ENCODE results near the gene LSAMP. TPM values are rescaled to one million over a fixed set of nuclear protein-coding genes. Genes with fewer than 3 reads are reported as not detected.

The LSAMP gene
- total and polyA plus RNA-seq, 2 donors (not counting 3 experiments of a cell fraction or from before 2014, with no cell fraction given), result not detected

DNA sequence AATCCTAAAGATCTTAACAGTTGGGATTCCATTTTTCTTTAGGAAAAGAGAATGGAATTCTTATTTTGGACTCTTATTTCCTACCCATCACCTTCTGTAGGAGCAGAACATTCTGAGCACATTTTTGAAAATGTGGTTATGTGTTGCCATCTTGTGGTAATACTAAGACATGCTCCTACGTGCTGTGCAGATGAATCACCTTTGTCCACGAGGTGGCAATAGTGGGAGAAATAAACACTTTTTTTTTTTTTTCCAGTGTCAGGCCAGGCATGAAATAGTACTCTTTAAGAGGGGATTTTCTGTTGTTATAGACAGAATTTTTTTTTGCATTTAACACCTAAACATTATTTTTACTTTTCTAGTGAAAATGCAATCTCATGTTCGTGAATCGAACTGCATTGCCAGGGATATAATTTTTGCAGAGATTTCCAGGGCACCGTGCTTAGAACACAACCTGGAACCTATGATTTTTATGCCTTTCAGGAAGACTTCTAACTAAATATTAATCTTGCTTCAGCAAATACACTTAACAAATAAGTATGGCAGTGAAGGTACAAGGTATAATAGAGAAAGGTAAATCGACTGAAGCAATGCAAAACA is 625.4 kb downstream of the LSAMP start:
- DNase-seq (ENCODE audit: low read depth, low spot score) (peak; percentile 87), FAIRE-seq (peak; percentile 70)
- H3K9ac ChIP-seq (replicated peaks; ENCODE audit: extremely low read depth, insufficient read depth, low read length), result no peak overlapping the region
- no peak overlapping the region for H3K27ac ChIP-seq (ENCODE audit: insufficient read depth, low read depth, low read length)
- H3K4me3 ChIP-seq (replicated peaks in 1 of 3; ENCODE audit: insufficient read depth in 1 of 3, low read depth in 1 of 3, low read length in 3 of 3), result no peak overlapping the region
- H3K79me2 ChIP-seq (ENCODE audit: control insufficient read depth, insufficient read depth, low read length), result no peaks in the 10 kb centered on the region
- no peaks in the 10 kb centered on the region for H3K4me1 ChIP-seq (ENCODE audit: control insufficient read depth, extremely low read depth, insufficient read depth, low read length)
- CTCF ChIA-PET, result no interaction called here
- no peaks in the 10 kb centered on the region for H3K9me3 ChIP-seq (replicated peaks; ENCODE audit: control insufficient read depth, insufficient read depth, low read length)
- intact Hi-C loops (cut with micrococcal nuclease) (loop anchor here (1.0 to 10.0 kb wide), 2 partner anchors 938 to 1455 kb away; no protein-coding TSS in a partner anchor), dilution Hi-C loops (cut with MboI; ENCODE audit: extremely low pct_ligation_motif_present, low sequenced_read_pairs) (no loop called here)
- POLR2A ChIA-PET, result no interaction called here
- no TSS peak for BruUV-seq (replicated peaks)
- H4K20me1 ChIP-seq (replicated peaks; ENCODE audit: control insufficient read depth, extremely low read depth, insufficient read depth, low read length), result no peaks in the 10 kb centered on the region
- no peaks in the 10 kb centered on the region for H3K36me3 ChIP-seq (ENCODE audit: control insufficient read depth in 2 of 2, extremely low read depth in 1 of 2, insufficient read depth in 2 of 2, low read length in 2 of 2)
- peak; percentile 42 for TF ChIP-seq FOS (IDR thresholded peaks at IDR 0.05; ENCODE audit: borderline replicate concordance, insufficient read depth, low read length)
- TF ChIP-seq, protein P1, sequence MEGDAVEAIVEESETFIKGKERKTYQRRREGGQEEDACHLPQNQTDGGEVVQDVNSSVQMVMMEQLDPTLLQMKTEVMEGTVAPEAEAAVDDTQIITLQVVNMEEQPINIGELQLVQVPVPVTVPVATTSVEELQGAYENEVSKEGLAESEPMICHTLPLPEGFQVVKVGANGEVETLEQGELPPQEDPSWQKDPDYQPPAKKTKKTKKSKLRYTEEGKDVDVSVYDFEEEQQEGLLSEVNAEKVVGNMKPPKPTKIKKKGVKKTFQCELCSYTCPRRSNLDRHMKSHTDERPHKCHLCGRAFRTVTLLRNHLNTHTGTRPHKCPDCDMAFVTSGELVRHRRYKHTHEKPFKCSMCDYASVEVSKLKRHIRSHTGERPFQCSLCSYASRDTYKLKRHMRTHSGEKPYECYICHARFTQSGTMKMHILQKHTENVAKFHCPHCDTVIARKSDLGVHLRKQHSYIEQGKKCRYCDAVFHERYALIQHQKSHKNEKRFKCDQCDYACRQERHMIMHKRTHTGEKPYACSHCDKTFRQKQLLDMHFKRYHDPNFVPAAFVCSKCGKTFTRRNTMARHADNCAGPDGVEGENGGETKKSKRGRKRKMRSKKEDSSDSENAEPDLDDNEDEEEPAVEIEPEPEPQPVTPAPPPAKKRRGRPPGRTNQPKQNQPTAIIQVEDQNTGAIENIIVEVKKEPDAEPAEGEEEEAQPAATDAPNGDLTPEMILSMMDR (IDR thresholded peaks at IDR 0.05; ENCODE audit: extremely low read depth in 1 of 2, insufficient read depth in 1 of 2, low read depth in 1 of 2, low read length in 2 of 2), result peak; percentile 86 to 93
- TF ChIP-seq, protein P2, sequence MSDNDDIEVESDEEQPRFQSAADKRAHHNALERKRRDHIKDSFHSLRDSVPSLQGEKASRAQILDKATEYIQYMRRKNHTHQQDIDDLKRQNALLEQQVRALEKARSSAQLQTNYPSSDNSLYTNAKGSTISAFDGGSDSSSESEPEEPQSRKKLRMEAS (IDR thresholded peaks at IDR 0.05; ENCODE audit: insufficient read depth, insufficient read length), result no peak
- no peak overlapping the region for H3K4me2 ChIP-seq (ENCODE audit: insufficient read depth, low read length)
- H3K9me1 ChIP-seq (replicated peaks; ENCODE audit: control insufficient read depth, extremely low read depth, insufficient read depth, low read length), result no peaks in the 10 kb centered on the region
- peaks cover 3 to 6% of the 10 kb centered on the region in 2 experiments for H3K27me3 ChIP-seq (ENCODE audit: control insufficient read depth in 2 of 2, insufficient read depth in 2 of 2, low read length in 2 of 2)
- no peak overlapping the region for H2AFZ ChIP-seq (ENCODE audit: low read depth, low read length)
